Jurkat, Clone E6-1 (cell line): ENCODE measurements around the gene ASCC2.
A peak's percentile ranks its signal among the peaks of the same experiment; 100 is the strongest.

Experiments used
- DNase-seq: peaks from one replicate; pipeline ENCODE4 v3.0.0-alpha.2; 2011; ENCODE audit warnings: low read depth, low spot score
- H3K4me3 ChIP-seq: 2 replicates; pipeline ENCODE4 v1.5.1; 2011; ENCODE audit warnings: mild to moderate bottlenecking, low read length, control low read depth, moderate library complexity

Gene ASCC2

DNA sequence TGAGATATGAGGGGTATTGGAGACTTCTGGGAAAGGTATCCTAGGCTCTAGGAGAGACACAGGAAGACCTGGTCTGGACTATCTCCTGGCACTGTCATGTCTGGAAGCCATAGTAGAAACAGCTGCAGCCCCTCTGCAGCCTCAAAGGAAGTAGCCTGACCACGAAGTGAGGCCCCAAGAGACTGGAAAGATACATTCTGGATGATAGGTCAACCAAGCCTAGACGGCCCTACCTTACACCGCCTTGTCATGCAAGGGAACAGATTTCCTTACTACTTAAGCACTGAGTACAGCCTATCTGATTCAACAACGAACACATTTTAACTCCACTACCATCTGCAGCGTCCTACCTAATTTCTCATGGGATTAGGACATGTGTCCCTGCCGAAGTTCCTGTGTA lies 39.8 kb downstream of the ASCC2 start:
- H3K4me3 ChIP-seq, result no peak overlapping the region
- DNase-seq, result peak; percentile 16

DNA sequence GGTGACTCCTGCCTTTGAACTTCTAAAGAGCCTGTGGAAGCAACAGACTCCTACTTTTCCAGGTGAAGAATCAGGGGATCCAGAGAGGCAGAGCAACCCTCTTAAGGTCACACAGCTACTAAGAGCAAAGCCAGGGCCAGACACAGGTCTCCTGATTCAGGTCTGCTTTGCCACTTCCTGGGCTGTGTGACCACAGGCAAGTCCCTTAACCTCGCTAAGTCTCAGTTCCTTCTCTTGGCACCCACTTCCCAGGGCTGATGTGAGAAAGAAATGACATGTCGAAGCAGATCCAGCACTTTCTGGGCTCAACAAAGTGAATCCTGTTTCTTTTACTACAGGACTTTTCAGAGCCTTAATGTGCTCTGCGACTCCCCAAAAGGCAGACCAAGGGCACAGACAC lies 40.7 kb downstream of the ASCC2 start:
- DNase-seq, result peak; percentile 17
- no peak overlapping the region for H3K4me3 ChIP-seq

DNA sequence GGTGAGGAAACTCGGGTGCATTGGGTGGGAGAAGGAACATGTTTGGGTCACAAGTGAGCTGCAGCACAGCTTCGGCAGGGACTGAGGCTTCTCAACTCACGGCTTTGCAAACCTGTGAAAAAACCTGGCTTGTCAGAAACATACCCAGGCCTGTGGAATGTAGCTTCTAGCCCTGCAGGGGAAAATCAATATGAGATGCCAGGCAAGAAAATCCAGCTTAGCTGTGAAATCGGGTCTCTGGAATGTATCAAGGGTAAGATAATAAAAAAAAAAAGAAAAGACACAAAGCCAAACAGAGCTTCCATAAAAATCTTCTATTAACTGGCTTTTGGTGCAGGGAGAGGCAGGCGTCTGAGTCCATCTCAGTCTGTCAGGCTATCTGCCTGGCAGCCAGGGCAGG lies 42.4 kb downstream of the ASCC2 start:
- no peak overlapping the region for H3K4me3 ChIP-seq
- no peak for DNase-seq

DNA sequence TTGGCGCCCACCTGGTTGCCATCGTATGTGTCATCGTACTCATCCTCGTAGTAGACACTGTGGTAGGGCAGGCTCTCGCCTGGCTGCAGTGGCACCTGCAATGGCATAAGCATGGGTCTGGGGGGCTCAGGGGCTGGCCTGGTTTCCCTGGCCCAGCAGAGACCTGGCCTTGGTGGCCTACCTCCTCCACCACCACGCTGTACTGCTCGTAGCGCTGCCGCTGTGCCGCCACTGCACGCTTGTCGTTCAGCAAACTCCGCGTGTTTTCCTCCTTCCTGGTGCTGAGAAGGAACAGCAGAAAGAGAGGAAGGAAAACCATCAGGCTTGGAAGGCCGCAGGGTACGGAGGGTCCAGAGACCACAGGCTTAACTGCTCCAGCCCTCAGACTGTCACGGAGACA lies 44.7 kb downstream of the ASCC2 start:
- no peak overlapping the region for H3K4me3 ChIP-seq
- DNase-seq, result no peak

DNA sequence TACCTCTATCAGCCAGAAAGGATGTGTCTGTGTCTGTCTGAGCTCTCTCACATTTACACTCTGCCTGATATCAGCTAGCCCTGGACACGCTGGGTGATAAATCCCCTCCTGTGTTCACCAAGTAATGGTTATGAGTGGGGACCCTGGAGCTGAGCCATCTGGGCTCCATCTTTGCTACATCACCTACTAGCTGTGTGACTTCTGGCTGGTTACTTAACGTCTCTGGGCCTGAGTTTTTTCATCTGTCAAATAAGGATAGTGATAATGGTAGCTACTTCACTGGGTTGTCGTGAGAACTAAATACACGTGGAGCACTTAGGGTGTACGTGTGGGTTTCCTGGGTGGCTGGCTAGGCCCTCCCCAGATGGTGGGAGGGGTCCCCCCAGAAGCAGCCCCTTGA lies 48.0 kb downstream of the ASCC2 start:
- H3K4me3 ChIP-seq, result no peak overlapping the region
- DNase-seq, result no peak

DNA sequence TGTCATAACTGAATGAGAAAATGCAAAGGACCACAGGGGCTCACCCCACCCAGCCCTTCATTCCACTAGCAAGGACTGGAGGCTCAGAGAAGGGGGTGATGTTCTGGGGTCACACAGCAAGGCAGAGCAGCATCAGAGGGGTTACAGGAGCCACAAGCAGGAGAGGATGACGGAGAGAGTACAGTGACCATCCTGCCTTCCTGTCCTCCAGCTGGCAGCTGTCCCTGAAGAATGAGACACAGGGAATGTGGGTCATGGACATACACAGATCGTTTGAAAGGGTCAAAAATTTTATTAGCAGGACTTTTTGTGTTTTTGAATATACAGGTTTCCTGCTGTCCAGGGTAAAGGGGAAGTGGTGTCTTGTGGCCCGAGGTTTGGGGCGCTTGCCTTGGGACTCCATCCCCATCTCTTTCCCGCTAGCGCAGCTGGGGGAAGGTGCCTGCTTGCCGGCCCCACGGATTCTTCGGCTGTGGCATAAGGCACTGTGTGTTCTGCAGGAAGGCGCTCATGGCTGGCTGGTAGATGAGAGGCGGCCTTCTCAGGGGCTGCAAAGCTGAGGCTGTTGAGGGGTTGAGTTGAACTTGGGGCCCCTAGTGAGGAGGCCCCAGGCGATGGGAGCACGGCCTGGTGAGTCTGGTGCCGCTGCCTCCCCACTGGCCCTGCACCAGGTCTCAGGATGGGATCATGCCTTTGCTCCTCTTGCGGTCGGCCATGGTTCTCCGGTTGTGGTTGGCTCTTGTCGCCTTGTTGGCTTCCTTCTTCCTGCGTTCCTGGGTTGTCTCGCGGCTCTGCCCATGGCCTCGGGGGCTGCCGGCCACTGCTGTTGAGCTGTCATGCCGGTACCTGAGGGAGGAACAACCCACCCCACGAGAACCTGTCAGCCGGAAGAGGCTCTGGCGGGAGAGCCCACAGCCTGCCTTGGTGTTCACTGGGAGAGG lies 49.5 kb downstream of the ASCC2 start:
- no peak overlapping the region for H3K4me3 ChIP-seq
- no peak for DNase-seq

DNA sequence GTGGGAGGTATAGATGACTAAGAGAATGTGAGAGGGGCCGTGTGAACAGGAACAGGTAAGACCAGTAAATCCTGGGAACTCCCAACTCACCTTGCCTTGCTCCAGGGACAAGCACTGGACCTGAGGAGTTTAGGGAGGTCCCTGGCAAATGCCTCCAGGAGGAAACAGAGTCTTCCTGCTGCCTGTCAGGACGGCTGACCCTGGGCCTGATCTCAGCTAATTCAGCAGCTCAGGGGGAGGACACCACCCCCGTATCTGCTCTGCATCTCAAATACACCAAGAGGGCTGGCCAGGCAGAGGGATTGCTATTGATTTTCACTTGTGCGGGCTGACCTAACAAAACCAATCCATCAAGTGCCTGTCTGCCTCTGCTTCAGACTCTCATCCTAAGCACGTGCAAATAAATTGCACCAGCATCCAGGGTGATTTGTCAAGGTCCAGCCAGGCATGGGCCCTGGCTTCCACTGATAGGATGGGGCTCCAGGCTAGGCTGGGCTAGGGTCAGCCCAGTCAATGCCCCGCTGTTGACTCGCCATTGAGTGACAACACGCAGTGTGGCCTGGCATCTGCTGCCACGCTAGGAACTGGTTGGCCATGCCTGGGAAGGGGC lies 50.6 kb downstream of the ASCC2 start:
- no peak for DNase-seq
- no peak overlapping the region for H3K4me3 ChIP-seq

DNA sequence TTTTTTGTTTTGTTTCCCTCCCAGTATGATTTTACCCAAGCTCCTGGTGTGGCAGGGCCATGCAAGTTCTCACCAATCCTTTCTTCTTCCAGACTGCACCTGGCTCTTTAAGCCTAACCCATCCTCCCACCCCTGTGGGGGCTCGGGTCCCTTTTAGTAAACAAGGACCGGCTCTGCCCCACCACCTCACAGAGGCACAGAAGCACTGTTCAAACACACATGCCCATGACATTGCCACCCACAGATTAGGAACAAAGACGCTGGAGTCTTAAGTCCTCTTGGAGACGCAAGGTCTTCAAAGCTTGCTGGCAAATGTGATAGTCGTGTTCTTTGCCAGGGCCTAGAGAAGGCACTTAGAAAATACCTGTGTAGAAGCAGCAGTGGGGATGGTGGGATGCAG lies 52.0 kb downstream of the ASCC2 start:
- DNase-seq, result no peak

DNA sequence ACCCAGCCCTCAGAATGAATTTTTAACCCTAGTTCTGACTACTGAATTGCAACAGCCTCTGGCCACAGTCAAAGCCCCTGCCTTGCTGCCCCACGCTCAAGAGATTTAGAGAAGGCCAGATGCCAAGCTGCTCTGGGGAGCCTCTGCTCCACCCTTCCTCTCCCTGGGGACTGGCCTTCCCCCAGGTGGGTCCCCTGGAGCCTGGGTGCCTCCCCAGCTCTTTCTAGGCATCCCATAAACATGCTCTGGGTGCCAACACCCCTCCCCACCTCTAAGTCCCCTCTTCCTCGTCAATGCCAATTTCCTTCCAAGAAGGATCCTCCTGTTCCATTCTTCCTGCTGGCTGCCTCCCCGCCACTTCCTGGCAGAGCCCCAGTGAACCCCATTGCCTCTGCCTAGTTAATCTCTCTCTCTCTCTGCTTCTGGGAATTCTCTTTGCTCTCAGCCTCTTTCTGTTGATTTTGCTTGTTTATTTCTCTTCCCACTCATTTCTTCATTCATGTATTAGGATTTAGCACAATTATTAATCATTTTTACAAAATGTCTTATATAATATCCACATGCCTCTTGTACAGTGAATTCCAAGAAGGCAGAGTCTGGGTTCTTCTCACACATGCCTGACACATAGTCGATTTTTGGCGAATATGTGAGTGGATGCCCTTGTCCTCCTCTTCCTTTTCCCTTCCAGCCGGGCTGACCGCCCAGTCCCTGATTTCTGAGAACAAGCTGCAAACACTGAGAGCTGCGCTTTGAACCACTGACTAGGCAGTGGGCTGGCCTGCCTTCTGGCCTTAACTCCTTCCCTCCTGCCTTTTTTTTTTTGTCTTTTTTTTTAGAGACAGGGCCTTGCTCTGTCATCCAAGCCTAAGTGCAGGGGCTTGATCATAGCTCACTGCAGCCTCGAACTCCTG lies 53.4 kb downstream of the ASCC2 start:
- DNase-seq, result no peak
- no peak overlapping the region for H3K4me3 ChIP-seq

More for the DNA sequence above, 52.0 kb downstream of the ASCC2 start:
- no peak overlapping the region for H3K4me3 ChIP-seq

DNA sequence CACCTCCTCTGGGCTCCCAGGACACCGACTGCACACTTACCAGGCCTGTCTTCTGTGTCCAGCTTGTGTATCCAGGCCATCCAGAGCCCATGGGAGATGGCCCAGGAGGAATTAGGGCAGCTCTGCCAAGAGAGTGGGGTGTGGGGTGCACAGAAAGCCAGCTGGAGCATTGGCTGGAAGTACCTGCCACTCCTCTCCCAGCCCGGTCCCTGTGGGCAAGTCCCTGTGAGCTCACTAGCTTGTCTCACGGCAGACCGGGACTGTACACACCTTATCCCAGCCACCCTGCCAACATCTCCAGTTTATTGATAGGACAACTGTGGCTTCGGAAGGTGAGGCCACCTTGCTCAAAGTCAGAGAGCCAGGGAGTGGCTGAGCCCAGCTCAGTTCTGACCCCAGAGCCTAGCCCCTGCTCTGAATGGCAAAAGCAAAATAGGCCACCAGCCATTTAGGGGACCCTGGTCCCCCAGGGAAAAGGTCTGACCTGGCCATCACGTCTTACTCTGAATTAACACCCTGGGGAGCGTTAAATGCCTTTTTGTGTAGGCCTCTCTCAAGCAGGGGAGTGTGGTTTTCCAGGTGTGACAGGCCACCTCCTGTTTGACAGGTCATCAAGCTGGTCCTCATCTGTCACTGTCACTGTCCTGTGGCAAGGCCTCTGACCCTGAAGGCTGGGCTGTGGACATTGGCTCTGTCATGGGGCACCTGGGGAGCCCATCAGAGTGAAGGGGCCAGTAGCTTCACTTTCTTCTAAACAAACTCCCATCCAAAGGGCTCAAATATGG lies 55.8 kb downstream of the ASCC2 start:
- no peak overlapping the region for H3K4me3 ChIP-seq
- DNase-seq, result no peak

DNA sequence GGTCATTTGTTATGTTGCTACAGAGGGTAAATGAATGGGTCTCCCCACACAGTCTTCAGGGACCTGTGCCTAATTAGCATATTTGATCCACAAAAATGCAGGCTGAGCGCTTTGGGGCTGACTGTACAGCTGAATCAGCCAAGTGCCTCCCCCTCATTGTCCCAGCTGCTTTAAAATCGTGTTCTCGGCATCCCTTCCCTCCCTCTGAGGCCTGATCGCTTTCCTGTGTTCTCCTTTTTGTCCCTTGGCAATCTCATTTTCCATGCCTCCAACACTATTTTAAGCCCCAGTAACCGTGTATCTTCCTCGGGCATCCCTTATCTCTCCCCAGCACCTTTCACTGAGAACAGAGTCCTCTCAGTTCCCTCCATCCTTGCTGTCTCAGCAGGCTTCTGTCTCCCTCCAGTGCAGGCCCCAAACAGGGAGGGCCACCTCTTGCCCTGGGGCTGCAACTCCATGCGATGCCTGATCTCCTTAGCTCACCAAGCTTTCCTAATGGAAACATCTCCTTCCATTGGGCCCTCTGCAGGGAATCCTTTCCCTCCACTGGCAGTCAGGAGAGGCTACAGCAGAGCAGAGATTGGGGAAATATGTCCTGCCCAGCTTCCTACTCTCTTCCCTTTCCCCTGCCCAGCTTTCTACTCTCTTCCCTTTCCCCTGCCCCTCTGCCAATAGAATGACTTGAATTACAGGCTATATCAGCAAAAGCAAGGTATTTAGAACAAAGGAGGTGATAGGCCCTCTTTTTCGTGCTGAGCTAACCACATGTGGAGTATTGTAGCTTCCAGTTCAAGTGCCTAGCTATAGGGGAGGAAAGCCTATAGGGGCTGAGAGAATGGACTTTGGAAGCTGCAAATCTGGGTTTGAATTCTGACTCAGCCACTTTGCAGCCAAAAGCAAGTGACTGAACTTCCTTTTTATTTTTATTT lies 57.1 kb downstream of the ASCC2 start:
- no peak for DNase-seq
- no peak overlapping the region for H3K4me3 ChIP-seq

DNA sequence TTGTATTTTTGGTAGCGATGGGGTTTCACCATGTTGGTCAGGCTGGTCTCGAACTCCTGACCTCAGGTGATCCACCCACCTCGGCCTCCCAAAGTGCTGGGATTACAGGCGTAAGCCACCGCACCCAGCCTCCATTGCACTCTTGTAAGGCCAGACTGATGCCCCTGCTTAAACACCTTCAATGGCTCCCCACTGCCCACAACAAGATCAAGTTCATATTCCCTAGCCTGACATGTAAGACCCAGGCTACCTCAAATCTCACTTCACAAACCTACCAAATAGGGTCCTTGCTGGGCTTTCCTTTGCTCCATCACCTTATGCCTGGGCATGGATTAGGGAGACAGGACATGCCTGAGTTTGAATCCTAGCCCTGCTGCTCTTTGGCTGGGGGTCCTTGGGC lies 57.9 kb downstream of the ASCC2 start:
- H3K4me3 ChIP-seq, result no peak overlapping the region
- no peak for DNase-seq

DNA sequence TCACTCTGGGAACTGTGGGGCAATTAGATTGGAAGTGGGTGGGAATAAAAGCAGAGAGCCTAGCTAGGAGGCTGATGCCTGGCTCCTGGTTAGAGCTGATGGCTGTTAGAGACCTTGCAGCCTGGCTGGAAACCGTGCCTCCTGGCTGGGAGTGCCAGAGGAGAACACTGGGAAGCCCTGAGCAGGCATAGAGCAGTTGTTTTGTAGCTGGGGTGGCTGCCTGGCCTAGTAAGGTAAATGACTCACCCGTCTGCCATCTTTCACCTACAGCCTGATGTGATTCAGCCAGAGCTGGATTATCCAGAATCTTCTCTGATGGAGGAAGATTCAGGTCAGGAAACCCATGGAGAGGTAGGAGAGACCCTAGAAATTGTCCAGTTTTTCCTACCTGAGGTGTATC lies 64.8 kb downstream of the ASCC2 start:
- no peak overlapping the region for H3K4me3 ChIP-seq
- no peak for DNase-seq

DNA sequence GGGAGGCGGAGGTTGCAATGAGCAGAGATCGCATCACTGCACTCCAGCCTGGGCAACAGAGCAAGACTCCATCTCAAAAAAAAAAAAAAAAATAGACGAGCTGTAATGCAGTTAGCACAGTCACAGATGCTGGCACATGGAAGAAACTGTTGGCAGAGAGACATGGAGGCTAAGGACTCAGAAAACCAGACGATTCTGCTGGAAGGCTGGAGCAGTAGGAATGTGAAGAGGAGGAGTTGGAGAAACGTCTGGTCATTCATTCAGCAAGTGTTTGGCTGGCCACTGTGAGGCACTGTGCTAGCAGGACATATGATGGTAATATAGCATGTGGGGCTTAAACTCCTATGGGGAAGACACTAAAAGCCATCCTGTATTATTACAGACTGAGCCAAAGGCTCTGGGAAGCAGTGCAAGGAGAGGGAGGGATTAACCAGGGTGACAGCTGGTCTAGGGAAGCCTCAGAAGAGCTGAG lies 65.9 kb downstream of the ASCC2 start:
- no peak overlapping the region for H3K4me3 ChIP-seq
- no peak for DNase-seq

DNA sequence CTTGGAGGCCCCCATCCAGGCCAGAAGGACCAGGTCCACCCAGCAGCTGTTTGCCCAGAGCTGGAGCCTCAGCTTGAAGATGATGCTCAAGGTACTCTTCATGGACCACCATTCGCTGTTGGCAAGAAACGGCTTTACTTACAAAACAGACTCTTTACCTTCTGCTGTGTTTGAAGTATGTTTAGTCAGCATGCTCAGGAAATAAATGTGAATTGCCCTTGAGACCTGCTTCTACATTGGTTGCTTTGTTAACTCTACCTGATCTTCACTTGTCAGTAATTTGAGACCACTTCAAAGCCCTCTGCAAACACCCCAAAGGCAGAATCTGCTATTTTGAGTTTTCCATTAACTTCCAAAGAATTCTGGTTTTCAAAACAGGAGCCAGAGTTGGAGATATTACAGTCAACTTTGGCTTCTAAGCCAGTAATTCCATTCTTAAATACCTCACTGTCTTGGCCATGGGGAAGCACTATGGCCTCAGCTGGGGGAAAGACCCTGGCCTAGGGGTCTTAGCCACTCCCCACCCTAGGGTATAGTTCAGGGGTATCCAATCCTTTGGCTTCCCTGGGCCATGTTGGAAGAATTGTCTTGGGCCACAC lies 68.3 kb downstream of the ASCC2 start:
- no peak for DNase-seq
- no peak overlapping the region for H3K4me3 ChIP-seq

DNA sequence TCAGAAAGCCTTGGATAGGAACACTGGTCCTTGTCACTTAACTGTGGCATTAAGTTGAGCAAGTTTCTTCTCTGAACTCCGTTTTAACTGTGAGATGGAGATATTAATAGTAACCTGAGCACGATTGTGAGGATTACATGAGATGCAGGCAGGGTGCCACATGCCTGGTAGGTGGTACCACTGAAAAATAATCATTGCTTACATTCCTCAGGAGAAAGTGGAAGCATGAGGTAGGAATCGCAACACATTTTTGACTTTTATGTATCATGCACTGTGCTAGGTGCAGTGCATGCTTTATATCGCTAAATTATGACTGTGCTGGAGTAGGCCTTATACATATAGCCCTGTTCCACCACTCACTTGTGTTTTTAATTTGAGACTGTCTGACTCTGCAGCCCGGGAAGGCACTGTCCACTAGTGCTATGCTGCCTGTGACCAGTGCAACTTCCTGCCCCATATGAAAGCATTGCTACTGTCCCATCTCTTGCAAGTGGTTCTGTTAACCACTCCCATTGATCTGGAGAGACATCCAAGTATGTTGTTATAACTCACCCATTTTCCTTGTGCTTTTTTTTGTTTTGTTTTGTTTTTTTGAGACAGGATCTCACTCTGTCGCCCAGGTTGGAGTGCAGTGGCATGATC lies 69.9 kb downstream of the ASCC2 start:
- peak overlapping the region; percentile 100 for H3K4me3 ChIP-seq

More for the DNA sequence above, 69.9 kb downstream of the ASCC2 start:
- DNase-seq, result no peak
